HCT116 (cell line): Measurements from ENCODE around the gene MBD6. TPM values are rescaled to one million over a fixed set of nuclear protein-coding genes. Genes with fewer than 3 reads are reported as not detected.

Experiments
- ATAC-seq: fragments of 200-7000 bp; cut with Tn5 transposase; 2 replicates; pipeline ENCODE4 v1.9.1; 2020; ENCODE audit warnings: mild to moderate bottlenecking, moderate library complexity
- BruUV-seq: library from RNA; stranded (reverse); fragments of 400-500 nt; replicated peaks from 2 replicates; lab custom pipeline; 2021; lab: Mats Ljungman, UMichigan
- CTCF ChIA-PET: fragments of 300-600 bp; sonication (Branson Sonifier 250); formaldehyde crosslinking; loops from one replicate; lab custom pipeline; 2021; ENCODE audit warnings: antibody characterized with exemption; lab: Charles Lee
- POLR2A ChIA-PET: fragments of 300-600, 350-600 bp; sonication (Branson Sonifier 250); formaldehyde crosslinking; loops from one replicate; lab custom pipeline; 2021; ENCODE audit warnings: antibody characterized with exemption; lab: Charles Lee
- RAD21 ChIA-PET, 2 experiments: fragments of 300-600 bp; sonication (Branson Sonifier 250); formaldehyde crosslinking; loops; one replicate each; lab custom pipeline; 2023; ENCODE audit warnings: low total read pairs in 2 of 2; ENCODE audit not compliant: uncharacterized antibody in 2 of 2, unreplicated experiment in 2 of 2, low non-redundant PET in 1 of 2; lab: Charles Lee
- DNase-seq: peaks from one replicate; pipeline ENCODE4 v3.0.0-alpha.2; 2010; ENCODE audit warnings: low read depth, low spot score
- H2AFZ ChIP-seq: fragments of 200-600 bp; shearing (Covaris generic), sonication (generic); 2 replicates; pipeline ENCODE4 v1.6.1; 2017; ENCODE audit warnings: low read depth, mixed run types, mixed read lengths, antibody characterized with exemption, low read length; ENCODE audit not compliant: poor library complexity, severe bottlenecking
- H3K27ac ChIP-seq: 2 replicates; pipeline ENCODE4 v1.5.1; 2012; ENCODE audit warnings: low read depth, low read length
- H3K27me3 ChIP-seq: fragments of 200-600 bp; sonication (generic); 2 replicates; pipeline ENCODE4 v1.6.1; 2016; ENCODE audit warnings: mixed run types, low read length, mixed read lengths; ENCODE audit not compliant: insufficient read depth
- H3K36me3 ChIP-seq, 2 experiments: fragments of 200-500 bp in 1 of 2; fragments of 200-600 bp in 1 of 2; sonication (Bioruptor generic) in 1 of 2; sonication (generic) in 1 of 2; 2 replicates each; pipeline versions ENCODE4 v1.5.1 to v1.6.1; 2014 to 2016; ENCODE audit warnings: low read length in 2 of 2, inconsistent platforms in 1 of 2, mixed read lengths in 1 of 2, mixed run types in 1 of 2; ENCODE audit not compliant: insufficient read depth in 2 of 2, control insufficient read depth in 1 of 2
- H3K4me1 ChIP-seq, 2 experiments: fragments of 200-600 bp in 1 of 2; sonication (generic) in 1 of 2; 2 replicates each; pipeline versions ENCODE4 v1.5.1 to v1.6.1; 2012 to 2017; ENCODE audit warnings: low read length in 2 of 2, inconsistent platforms in 1 of 2, mild to moderate bottlenecking in 1 of 2, mixed read lengths in 1 of 2, mixed run types in 1 of 2, moderate library complexity in 1 of 2; ENCODE audit not compliant: insufficient read depth in 2 of 2, control insufficient read depth in 1 of 2
- H3K4me2 ChIP-seq: fragments of 200-600 bp; sonication (generic); 2 replicates; pipeline ENCODE4 v1.6.1; 2017; ENCODE audit warnings: mixed run types, low read length, mixed read lengths
- H3K4me3 ChIP-seq, 2 experiments: fragments of 200-600 bp in 1 of 2; sonication (generic) in 1 of 2; replicated peaks in 1 of 2; 2 replicates each; pipeline ENCODE4 v1.5.1; 2011 to 2016; ENCODE audit warnings: low read length in 2 of 2, control low read depth in 1 of 2, low read depth in 1 of 2, mild to moderate bottlenecking in 1 of 2, mixed read lengths in 1 of 2, mixed run types in 1 of 2
- H3K79me2 ChIP-seq: fragments of 200-600 bp; sonication (generic); 2 replicates; pipeline ENCODE4 v1.6.1; 2017; ENCODE audit warnings: mild to moderate bottlenecking, mixed run types, low read length, moderate library complexity, mixed read lengths; ENCODE audit not compliant: insufficient read depth
- H3K9ac ChIP-seq: fragments of 200-600 bp; sonication (generic); 2 replicates; pipeline ENCODE4 v1.6.1; 2016; ENCODE audit warnings: low read length, mixed read lengths
- H3K9me2 ChIP-seq: fragments of 200-600 bp; sonication (generic), shearing (Covaris generic); 2 replicates; pipeline ENCODE4 v1.6.1; 2017; ENCODE audit warnings: mixed run types, mild to moderate bottlenecking, moderate library complexity; ENCODE audit not compliant: insufficient read depth
- H3K9me3 ChIP-seq, 2 experiments: fragments of 200-500 bp in 1 of 2; fragments of 200-600 bp in 1 of 2; sonication (Bioruptor generic) in 1 of 2; sonication (generic) in 1 of 2; 2 replicates each; pipeline ENCODE4 v1.6.1; 2014 to 2017; ENCODE audit warnings: low read length in 2 of 2, mixed read lengths in 2 of 2, inconsistent platforms in 1 of 2, low read depth in 1 of 2, mild to moderate bottlenecking in 1 of 2, mixed run types in 1 of 2, moderate library complexity in 1 of 2; ENCODE audit not compliant: control insufficient read depth in 1 of 2, insufficient read depth in 1 of 2
- H4K20me1 ChIP-seq: fragments of 200-600 bp; sonication (generic), shearing (Covaris generic); 2 replicates; pipeline ENCODE4 v1.6.1; 2017; ENCODE audit warnings: mixed run types, mild to moderate bottlenecking, moderate library complexity; ENCODE audit not compliant: insufficient read depth
- CBX3 ChIP-seq: IDR thresholded peaks from 2 replicates; pipeline ENCODE4 v1.6.1; 2012; ENCODE audit warnings: low read depth
- CEBPB ChIP-seq: IDR thresholded peaks from 2 replicates; pipeline ENCODE4 v1.6.1; 2012; ENCODE audit warnings: low read depth
- EGR1 ChIP-seq: IDR thresholded peaks from 2 replicates; pipeline ENCODE4 v1.6.1; 2012; ENCODE audit warnings: low read depth
- ELF1 ChIP-seq: IDR thresholded peaks from 2 replicates; pipeline ENCODE4 v1.6.1; 2012; ENCODE audit warnings: low read depth, borderline replicate concordance
- EZH2 ChIP-seq: fragments of 200-600 bp; sonication (generic); IDR thresholded peaks from 2 replicates; pipeline ENCODE4 v1.6.1; 2017; ENCODE audit warnings: antibody characterized with exemption, mixed run types
- JUND ChIP-seq: IDR thresholded peaks from 2 replicates; pipeline ENCODE4 v1.6.1; 2012
- MAX ChIP-seq: IDR thresholded peaks from 2 replicates; pipeline ENCODE4 v1.6.1; 2012
- POLR2A ChIP-seq: IDR thresholded peaks from 2 replicates; pipeline ENCODE4 v1.7.0; 2011; ENCODE audit warnings: borderline replicate concordance; ENCODE audit not compliant: insufficient read depth, insufficient read length; ENCODE audit errors: extremely low read depth
- RAD21 ChIP-seq: IDR thresholded peaks from 2 replicates; pipeline ENCODE4 v1.6.1; 2012; ENCODE audit warnings: low read depth, mild to moderate bottlenecking
- SIN3A ChIP-seq: IDR thresholded peaks from 2 replicates; pipeline ENCODE4 v1.6.1; 2012; ENCODE audit warnings: low read depth
- SP1 ChIP-seq: IDR thresholded peaks from 2 replicates; pipeline ENCODE4 v1.6.1; 2012; ENCODE audit warnings: low read depth
- SRF ChIP-seq: IDR thresholded peaks from 2 replicates; pipeline ENCODE4 v1.6.1; 2012; ENCODE audit warnings: low read depth
- TCF7L2 ChIP-seq: IDR thresholded peaks from 2 replicates; pipeline ENCODE4 v1.7.0; 2011; ENCODE audit warnings: borderline replicate concordance, inconsistent platforms; ENCODE audit not compliant: insufficient read depth, insufficient read length; ENCODE audit errors: extremely low read depth
- ZFX ChIP-seq: fragments of 450-650 bp; IDR thresholded peaks from 2 replicates; pipeline ENCODE4 v1.6.1; 2017
- intact Hi-C: fragments of 100-400 bp; cut with micrococcal nuclease; formaldehyde crosslinking; loops from 2 replicates; pipeline ENCODE4 v1.10.0; 2022
- total RNA-seq: library from RNA; stranded (reverse); gene quantifications from one replicate; pipeline ENCODE4 v1.2.1, GENCODE V29; 2021; ENCODE audit not compliant: unreplicated experiment
- TF ChIP-seq, protein P1 (sequence below): IDR thresholded peaks from 2 replicates; pipeline ENCODE4 v1.6.1; 2012
- TF ChIP-seq, protein P2 (sequence below): IDR thresholded peaks from 2 replicates; pipeline ENCODE4 v1.6.1; 2011; ENCODE audit warnings: mild to moderate bottlenecking, low read length, moderate library complexity; ENCODE audit not compliant: insufficient replicate concordance; ENCODE audit errors: extremely low read depth

The MBD6 gene
- total RNA-seq, 1 experiment from 2014 or later = 70.1 TPM

DNA sequence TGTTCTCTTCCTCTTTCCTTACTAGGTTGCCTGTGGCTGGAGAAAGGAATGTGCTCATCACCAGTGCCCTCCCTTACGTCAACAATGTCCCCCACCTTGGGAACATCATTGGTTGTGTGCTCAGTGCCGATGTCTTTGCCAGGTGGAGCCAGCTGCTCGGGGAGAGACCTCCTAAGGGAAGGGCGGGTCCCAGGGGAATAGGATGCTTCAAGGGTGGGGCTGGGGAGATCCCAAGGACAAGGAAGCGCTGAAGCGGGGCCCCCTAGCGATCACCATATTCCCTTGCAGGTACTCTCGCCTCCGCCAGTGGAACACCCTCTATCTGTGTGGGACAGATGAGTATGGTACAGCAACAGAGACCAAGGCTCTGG lies 24.5 kb upstream of the MBD6 start:
- no peak for DNase-seq
- intact Hi-C loops = no loop called here
- ChIA-PET RAD21 (no interaction called here), POLR2A (no interaction called here), CTCF (no interaction called here)
- H3K27me3 ChIP-seq = no peaks in the 10 kb centered on the region
- H4K20me1 ChIP-seq = no peaks in the 10 kb centered on the region
- no peaks in the 10 kb centered on the region for H3K79me2 ChIP-seq
- no peak overlapping the region for H3K4me2 ChIP-seq
- no peak overlapping the region for H3K4me3 ChIP-seq
- ATAC-seq = peak; percentile 49; the same call in 1 of the 2 replicates
- peaks cover 35 to 50% of the 10 kb centered on the region in 2 experiments for H3K36me3 ChIP-seq
- no peak overlapping the region for H3K27ac ChIP-seq
- no peak for TF ChIP-seq MAX
- no peak for TF ChIP-seq SP1
- TF ChIP-seq JUND = no peak
- TF ChIP-seq EZH2 = no peak
- TF ChIP-seq, protein P1, sequence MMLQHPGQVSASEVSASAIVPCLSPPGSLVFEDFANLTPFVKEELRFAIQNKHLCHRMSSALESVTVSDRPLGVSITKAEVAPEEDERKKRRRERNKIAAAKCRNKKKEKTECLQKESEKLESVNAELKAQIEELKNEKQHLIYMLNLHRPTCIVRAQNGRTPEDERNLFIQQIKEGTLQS = no peak
- no peak for TF ChIP-seq RAD21
- no peak for TF ChIP-seq TCF7L2
- TF ChIP-seq POLR2A = no peak
- no peak for TF ChIP-seq ZFX
- no peak for TF ChIP-seq CBX3
- no peak for TF ChIP-seq EGR1
- TF ChIP-seq SIN3A = no peak
- TF ChIP-seq SRF = no peak
- no peak for TF ChIP-seq CEBPB
- TF ChIP-seq, protein P2, sequence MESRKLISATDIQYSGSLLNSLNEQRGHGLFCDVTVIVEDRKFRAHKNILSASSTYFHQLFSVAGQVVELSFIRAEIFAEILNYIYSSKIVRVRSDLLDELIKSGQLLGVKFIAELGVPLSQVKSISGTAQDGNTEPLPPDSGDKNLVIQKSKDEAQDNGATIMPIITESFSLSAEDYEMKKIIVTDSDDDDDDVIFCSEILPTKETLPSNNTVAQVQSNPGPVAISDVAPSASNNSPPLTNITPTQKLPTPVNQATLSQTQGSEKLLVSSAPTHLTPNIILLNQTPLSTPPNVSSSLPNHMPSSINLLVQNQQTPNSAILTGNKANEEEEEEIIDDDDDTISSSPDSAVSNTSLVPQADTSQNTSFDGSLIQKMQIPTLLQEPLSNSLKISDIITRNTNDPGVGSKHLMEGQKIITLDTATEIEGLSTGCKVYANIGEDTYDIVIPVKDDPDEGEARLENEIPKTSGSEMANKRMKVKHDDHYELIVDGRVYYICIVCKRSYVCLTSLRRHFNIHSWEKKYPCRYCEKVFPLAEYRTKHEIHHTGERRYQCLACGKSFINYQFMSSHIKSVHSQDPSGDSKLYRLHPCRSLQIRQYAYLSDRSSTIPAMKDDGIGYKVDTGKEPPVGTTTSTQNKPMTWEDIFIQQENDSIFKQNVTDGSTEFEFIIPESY = no peak
- no peak for TF ChIP-seq ELF1
- no peaks in the 10 kb centered on the region for H3K9me2 ChIP-seq
- H2AFZ ChIP-seq = no peak overlapping the region
- H3K9ac ChIP-seq = no peak overlapping the region
- H3K9me3 ChIP-seq = no peaks in the 10 kb centered on the region
- no TSS peak for BruUV-seq
- H3K4me1 ChIP-seq = no peaks in the 10 kb centered on the region
